HG03354 (cell line): Measurements from ENCODE around the gene ANKRD1.
"Not testable (repeated sequence)": the region's sequence is repeated elsewhere in the genome, so short reads cannot be mapped to it uniquely, and the experiment has no call there.

Experiments used
- ATAC-seq: cut with Tn5 transposase; IDR thresholded peaks from one replicate; pipeline ENCODE4 v1.9.1; 2021; ENCODE audit warnings: mild to moderate bottlenecking; ENCODE audit not compliant: unreplicated experiment, poor library complexity, severe bottlenecking

The ANKRD1 gene

DNA sequence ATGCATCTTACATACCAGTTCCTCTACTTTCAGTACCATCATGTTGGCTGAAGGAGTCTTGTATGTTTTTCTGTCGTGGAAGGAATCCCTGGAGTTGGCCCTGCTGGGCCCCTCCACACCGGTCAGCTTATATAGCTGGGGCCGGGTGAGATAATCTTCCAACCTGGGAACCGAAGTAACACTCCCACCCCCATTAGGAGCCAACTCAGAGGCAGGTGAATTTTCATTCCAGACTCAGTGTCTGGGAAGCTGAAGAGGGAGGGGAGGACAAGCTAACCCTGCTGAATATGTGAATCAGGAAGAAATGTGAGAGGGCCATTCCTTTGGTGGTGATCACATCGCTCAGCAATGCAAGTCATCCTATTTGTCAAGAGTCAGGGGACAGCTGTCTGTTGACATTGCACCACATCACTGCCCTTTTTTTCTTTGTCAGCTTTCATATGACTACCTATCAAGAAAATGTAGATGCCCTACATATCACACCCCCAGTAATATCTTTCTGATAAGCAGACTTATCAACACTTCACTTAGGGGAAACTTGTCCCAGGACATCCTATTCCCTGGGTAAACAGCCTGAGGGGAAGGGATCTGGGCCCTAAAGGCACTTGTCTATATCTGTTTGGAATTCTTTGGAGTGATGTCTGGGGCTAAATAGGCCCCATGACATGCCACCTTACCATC, at the start of gene ANKRD1:
ANKRD1 (minus strand) TSS at position 102 of the 681 bp plus-strand sequence; CDS start at position 42, 60 bp downstream.
- no peak for ATAC-seq

GRCh38 chr10:90969947-90970673, 49.2 kb upstream of the ANKRD1 start:
- ATAC-seq: no peak

GRCh38 chr10:90969121-90969534, 48.2 kb upstream of the ANKRD1 start:
- no peak for ATAC-seq

DNA sequence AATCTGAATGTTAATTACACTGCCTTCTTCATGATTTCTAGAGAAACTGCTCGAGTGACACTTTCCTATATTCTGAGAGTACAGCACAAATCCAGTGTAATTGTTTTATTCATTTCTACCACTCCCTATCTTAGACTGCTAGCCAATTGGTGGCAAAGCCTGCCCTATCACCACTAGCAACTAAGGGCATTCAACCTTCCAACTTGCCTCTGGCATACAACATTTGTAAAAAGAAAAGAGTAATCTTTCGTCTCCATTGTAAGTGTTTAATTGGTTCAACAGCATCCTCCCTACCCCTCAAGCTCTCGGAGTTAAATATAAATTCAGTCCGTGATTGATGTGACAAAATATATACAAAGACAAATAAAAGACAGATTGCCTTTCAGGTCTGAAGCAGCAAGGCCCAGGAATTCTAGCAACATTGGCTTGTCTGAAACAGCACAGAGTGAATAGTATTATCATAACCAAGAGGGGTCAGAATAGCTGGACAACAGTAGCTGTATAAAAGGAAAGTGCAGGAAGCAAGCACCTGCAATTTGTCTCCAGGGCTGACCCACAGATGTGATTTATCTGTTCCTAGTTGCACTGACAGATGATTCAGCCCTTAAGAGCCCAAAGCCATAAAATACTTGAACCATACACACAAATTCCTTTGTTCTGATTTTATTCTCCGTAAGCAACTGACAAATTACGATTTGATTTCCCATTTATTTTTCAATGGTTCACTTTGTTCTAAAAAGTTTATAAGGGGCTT, 47.6 kb upstream of the ANKRD1 start:
- ATAC-seq: no peak

DNA sequence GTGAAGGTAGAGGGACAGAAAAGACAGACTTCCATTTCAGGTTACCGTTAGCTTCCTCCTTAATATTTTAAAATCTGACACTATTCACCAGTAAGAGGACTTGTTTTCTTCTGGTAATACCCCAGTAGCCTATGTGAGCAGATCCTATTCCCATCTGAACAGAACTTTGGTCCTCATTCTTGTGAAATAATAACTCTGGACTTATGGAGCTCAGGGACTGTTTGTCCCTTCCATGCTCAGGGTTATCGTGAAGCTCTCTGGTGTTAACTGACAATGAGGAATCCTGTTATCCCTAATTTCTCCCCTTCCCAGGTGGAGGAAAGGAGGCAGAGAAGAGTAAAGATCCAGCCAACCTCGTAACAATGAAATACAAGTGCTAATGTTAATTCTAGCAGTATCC, 47.0 kb upstream of the ANKRD1 start:
- ATAC-seq: no peak

GRCh38 chr10:90966146-90966545, 45.3 kb upstream of the ANKRD1 start:
- no peak for ATAC-seq

GRCh38 chr10:90965720-90966119, 44.8 kb upstream of the ANKRD1 start:
- ATAC-seq: no peak

DNA sequence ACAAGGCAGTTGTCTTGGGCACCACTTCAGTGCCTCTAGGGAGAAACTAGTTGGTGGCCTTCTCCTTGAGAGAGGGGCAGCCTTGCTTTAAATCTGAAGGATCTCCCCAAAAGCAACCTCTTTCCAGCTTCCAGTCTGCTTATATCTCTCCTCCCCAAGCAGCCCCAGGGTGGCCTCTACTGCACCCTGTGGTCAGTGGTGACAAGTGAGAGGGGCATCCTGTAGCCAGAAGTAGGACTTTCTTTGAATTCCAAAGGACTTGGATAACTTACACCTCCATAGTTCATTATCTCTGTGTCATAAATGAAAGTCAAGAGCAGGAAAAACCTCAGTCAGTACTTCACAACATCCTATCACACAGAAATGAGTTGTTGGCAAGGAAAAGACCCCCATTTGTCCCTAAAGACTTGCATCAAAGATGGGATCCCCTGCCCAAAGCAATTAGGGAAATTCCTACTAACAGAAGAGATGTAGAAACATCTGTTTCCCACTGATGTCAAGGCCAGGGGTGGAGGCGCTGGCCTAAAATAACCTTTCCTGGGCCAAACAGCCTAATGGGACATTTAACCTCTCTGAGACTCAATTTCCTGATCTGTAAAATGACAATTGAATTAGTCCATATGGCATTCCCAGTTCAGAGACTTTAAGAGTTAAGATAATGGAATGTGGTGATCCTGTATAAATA, 44.0 kb upstream of the ANKRD1 start:
- ATAC-seq: no peak

DNA sequence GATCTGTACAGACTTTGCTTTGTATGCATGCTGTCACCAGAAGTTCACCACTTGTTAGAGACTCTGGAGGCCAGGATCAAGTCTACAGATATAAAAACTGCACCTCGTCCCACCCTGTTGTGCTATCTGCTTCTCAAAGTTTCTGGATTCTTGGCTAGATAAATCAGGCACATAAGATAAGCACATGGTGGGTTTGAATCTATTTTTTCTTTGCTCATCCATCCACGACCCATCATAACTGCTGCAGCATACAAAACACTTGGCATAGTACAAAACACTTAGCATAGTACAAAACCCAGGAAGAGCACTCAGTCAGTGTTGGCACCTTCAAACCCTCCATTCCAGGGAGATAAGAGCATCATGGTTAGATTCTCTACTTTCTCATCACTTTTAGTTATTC, 42.4 kb upstream of the ANKRD1 start:
- no peak for ATAC-seq

GRCh38 chr10:90960355-90960814, 39.5 kb upstream of the ANKRD1 start:
- peak; percentile 80 for ATAC-seq

DNA sequence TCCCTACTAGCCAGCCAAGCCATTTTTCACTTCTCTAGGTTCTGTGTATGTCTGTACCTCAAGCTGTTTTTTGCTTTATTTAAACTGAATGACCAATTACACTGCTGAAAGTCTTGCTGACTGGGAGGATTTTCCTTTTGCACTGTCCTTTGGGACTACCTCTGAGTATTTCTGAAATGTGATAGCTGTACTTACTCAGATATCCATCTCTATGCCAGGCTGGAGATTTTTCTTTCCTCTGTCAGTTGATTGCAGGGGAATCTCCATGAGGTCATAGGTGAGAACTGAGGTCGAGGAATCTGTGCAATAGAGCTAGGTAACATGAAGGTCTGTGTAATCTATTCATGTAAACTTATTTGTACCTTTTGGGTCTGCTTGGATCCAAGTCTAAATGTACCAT, 38.9 kb upstream of the ANKRD1 start:
- peak; percentile 32 for ATAC-seq

- no peak for ATAC-seq
Observed at GRCh38 chr10:90958781-90959180, 37.9 kb upstream of the ANKRD1 start.

DNA sequence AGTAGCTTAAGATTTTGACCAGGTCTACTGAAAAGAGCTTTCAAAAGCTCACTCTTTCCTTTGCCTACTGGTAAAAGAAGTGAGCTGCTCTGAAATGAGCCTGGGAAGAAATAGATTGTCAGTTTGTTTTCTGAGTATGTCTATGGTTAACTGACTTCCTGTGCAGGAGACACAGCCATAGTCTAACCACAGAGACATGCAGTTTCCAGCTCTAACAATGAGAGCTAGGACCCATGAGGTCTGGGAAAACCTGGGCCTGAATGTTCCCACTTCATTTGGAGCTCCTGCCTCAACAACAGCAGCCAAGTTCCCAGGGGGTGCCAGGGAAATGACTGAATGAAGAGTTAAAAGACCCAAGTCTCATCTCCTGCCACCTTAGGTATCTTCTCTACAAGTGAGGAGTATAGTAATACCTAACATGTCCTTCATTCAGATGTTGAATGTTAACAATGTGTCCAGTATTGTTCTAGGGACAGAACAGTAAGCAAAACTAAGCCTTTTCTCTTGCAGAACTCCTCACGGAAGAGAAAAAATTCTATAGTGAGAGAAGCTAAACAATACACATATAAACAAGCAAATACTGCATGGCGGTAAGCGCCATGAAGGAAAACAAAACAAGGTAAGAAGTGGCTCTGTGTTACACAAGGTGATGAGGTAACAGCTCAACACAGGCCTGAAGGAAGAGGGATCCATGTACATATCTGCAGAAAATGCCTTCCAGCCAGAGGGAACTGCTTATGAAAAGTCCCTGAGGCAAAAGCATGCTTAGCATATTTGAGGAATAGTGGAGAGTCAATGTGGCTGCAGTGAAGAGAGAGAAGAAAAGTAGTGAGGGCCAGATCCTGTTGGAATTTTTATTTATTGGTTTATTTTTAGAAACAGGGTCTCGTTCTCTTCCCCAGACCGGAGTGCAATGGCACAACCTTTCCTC, 26.4 kb upstream of the ANKRD1 start:
- peak; percentile 63 for ATAC-seq

- no peak for ATAC-seq
Observed at GRCh38 chr10:90945491-90946070, 24.7 kb upstream of the ANKRD1 start.

GRCh38 chr10:90944749-90945148, 23.9 kb upstream of the ANKRD1 start:
- ATAC-seq: no peak

GRCh38 chr10:90942980-90943379, 22.1 kb upstream of the ANKRD1 start:
- not testable (repeated sequence) for ATAC-seq

- no peak for ATAC-seq
Observed at GRCh38 chr10:90939648-90940047, 18.8 kb upstream of the ANKRD1 start.

GRCh38 chr10:90939116-90939515, 18.2 kb upstream of the ANKRD1 start:
- ATAC-seq: no peak
